Activated CD4-positive, alpha-beta T cell treated with anti-CD3 and anti-CD28 coated beads, Interleukin-10, Interleukin-2, amounts not matched to agents 100 ng/mL and 50 ng/mL, durations not matched to agents 16 hours and 8 hours (primary cell): ENCODE results near the gene HBE1.

ENCODE experiments used
- DNase-seq: peaks from one replicate; pipeline ENCODE4 v3.0.0-alpha.2; 2020

The HBE1 gene

GRCh38 chr11:5232176-5232575 lies 37.6 kb downstream of the HBE1 start:
- no peak for DNase-seq

- DNase-seq = no peak
Observed at GRCh38 chr11:5231111-5231510, 38.6 kb downstream of the HBE1 start.

DNA sequence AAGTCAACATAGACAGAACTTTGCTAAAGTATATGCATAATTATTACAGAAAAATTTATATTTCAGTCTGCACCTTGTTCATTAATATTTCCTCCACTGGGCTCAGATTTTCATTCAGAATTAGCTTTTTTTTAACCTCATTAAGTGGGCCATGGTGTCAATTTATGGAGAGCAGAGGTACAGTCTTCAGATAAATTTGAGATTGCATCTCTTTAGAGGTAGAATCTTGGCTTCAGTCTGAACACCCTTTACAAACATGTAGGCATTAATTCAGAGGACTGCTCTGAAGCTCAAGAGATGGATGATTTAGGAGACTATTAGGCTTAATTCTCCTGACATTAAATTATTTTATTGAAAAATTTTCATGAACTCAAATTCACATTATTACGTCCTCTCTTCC lies 39.5 kb downstream of the HBE1 start:
- no peak for DNase-seq

GRCh38 chr11:5229796-5230195 lies 39.9 kb downstream of the HBE1 start:
- no peak for DNase-seq

GRCh38 chr11:5229356-5229755 lies 40.4 kb downstream of the HBE1 start:
- DNase-seq = no peak

DNA sequence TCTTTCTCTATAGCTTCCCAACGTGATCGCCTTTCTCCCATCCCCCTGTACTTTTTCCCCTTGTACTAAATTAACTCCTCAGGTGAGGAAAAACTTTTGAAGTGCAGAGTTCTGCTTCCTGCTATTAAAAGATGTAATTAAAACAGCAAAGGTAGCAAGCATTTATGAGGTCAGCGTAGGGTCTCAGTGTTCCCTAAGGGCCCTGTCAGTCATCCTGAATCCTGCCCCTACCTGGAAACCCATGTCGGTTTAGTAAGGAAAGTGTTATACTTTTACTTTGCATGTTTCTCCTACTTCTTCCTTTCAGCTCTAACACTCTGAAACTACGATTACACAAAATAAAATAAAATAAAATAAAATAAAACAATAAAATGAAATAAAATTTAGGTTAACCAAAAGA lies 41.6 kb downstream of the HBE1 start:
- no peak for DNase-seq

- no peak for DNase-seq
Observed at GRCh38 chr11:5227681-5228080, 42.1 kb downstream of the HBE1 start.

DNA sequence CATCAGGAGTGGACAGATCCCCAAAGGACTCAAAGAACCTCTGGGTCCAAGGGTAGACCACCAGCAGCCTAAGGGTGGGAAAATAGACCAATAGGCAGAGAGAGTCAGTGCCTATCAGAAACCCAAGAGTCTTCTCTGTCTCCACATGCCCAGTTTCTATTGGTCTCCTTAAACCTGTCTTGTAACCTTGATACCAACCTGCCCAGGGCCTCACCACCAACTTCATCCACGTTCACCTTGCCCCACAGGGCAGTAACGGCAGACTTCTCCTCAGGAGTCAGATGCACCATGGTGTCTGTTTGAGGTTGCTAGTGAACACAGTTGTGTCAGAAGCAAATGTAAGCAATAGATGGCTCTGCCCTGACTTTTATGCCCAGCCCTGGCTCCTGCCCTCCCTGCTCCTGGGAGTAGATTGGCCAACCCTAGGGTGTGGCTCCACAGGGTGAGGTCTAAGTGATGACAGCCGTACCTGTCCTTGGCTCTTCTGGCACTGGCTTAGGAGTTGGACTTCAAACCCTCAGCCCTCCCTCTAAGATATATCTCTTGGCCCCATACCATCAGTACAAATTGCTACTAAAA lies 42.9 kb downstream of the HBE1 start, which contains the start of gene HBB:
TSS of gene HBB (minus strand) at position 340 of the 579 bp plus-strand sequence. CDS start at position 290, 50 bp downstream.
- DNase-seq = no peak

DNA sequence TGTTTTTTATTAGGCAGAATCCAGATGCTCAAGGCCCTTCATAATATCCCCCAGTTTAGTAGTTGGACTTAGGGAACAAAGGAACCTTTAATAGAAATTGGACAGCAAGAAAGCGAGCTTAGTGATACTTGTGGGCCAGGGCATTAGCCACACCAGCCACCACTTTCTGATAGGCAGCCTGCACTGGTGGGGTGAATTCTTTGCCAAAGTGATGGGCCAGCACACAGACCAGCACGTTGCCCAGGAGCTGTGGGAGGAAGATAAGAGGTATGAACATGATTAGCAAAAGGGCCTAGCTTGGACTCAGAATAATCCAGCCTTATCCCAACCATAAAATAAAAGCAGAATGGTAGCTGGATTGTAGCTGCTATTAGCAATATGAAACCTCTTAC lies 44.3 kb downstream of the HBE1 start:
- no peak for DNase-seq

DNA sequence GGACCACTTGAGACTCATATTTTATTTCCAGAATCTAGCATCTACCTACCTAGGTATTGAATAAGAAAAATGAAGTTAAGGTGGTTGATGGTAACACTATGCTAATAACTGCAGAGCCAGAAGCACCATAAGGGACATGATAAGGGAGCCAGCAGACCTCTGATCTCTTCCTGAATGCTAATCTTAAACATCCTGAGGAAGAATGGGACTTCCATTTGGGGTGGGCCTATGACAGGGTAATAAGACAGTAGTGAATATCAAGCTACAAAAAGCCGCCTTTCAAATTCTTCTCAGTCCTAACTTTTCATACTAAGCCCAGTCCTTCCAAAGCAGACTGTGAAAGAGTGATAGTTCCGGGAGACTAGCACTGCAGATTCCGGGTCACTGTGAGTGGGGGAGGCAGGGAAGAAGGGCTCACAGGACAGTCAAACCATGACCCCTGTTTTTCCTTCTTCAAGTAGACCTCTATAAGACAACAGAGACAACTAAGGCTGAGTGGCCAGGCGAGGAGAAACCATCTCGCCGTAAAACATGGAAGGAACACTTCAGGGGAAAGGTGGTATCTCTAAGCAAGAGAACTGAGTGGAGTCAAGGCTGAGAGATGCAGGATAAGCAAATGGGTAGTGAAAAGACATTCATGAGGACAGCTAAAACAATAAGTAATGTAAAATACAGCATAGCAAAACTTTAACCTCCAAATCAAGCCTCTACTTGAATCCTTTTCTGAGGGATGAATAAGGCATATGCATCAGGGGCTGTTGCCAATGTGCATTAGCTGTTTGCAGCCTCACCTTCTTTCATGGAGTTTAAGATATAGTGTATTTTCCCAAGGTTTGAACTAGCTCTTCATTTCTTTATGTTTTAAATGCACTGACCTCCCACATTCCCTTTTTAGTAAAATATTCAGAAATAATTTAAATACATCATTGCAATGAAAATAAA lies 44.9 kb downstream of the HBE1 start:
- no peak for DNase-seq

GRCh38 chr11:5223686-5224085 lies 46.1 kb downstream of the HBE1 start:
- no peak for DNase-seq

- no peak for DNase-seq
Observed at GRCh38 chr11:5223146-5223545, 46.6 kb downstream of the HBE1 start.
